K562 (cell line): ENCODE results near the gene CRYBG2. TPM values are rescaled to one million over a fixed set of nuclear protein-coding genes. Genes with fewer than 3 reads are reported as not detected.

Experiments used
- ASH1L ChIP-seq: fragments of 450-650 bp; IDR thresholded peaks from 2 replicates; pipeline ENCODE4 v1.6.1; 2018; ENCODE audit warnings: borderline replicate concordance, mild to moderate bottlenecking, low read depth; ENCODE audit not compliant: partially characterized antibody
- DPF2 ChIP-seq: fragments of 450-650 bp; IDR thresholded peaks from 2 replicates; pipeline ENCODE4 v1.6.1; 2016
- HLTF ChIP-seq: fragments of 450-650 bp; IDR thresholded peaks from 2 replicates; pipeline ENCODE4 v1.6.1; 2016
- JUNB ChIP-seq: fragments of 450-650 bp; formaldehyde crosslinking; conservative IDR thresholded peaks from 2 replicates; pipeline ENCODE4 v1.4.0; 2020; ENCODE audit warnings: mild to moderate bottlenecking
- MAFF ChIP-seq: IDR thresholded peaks from 2 replicates; pipeline ENCODE4 v1.6.1; 2012; ENCODE audit warnings: low read length, improper control_type of control experiment
- RBFOX2 ChIP-seq: fragments of 200-400 bp; formaldehyde crosslinking; IDR thresholded peaks from 2 replicates; pipeline ENCODE4 v1.6.1; 2017; ENCODE audit warnings: low read depth, mild to moderate bottlenecking, low read length, moderate library complexity
- RBM15 ChIP-seq: fragments of 200-400 bp; formaldehyde crosslinking; IDR thresholded peaks from 2 replicates; pipeline ENCODE4 v1.6.1; 2018; ENCODE audit warnings: mild to moderate bottlenecking, low read length, moderate library complexity; ENCODE audit not compliant: insufficient read depth
- RBM25 ChIP-seq: fragments of 200-400 bp; formaldehyde crosslinking; IDR thresholded peaks from 2 replicates; pipeline ENCODE4 v1.6.1; 2018; ENCODE audit warnings: low read length, low read depth, moderate library complexity; ENCODE audit not compliant: severe bottlenecking
- SMAD4 ChIP-seq: fragments of 250-450 bp; sonication (Bioruptor Pico); conservative IDR thresholded peaks from 2 replicates; pipeline ENCODE4 v1.8.0; 2021; ENCODE audit warnings: inconsistent platforms, mild to moderate bottlenecking, moderate library complexity
- TCFL5 ChIP-seq: fragments of 250-450 bp; sonication (Bioruptor Pico); conservative IDR thresholded peaks from 2 replicates; pipeline ENCODE4 v1.6.1; 2021; ENCODE audit warnings: mild to moderate bottlenecking, moderate library complexity, matching md5 sums
- THRAP3 ChIP-seq: fragments of 450-650 bp; IDR thresholded peaks from 2 replicates; pipeline ENCODE4 v1.6.1; 2016; ENCODE audit warnings: mild to moderate bottlenecking, inconsistent platforms, borderline replicate concordance
- ZNF232 ChIP-seq: sonication (generic); formaldehyde crosslinking; IDR thresholded peaks from 2 replicates; pipeline ENCODE4 v1.8.0; 2022; ENCODE audit warnings: mild to moderate bottlenecking, missing genetic modification reagents
- ZNF24 ChIP-seq: fragments of 450-650 bp; IDR thresholded peaks from 2 replicates; pipeline ENCODE4 v1.6.1; 2016
- ZNF316 ChIP-seq: fragments of 450-650 bp; IDR thresholded peaks from 2 replicates; pipeline ENCODE4 v1.6.1; 2016
- ZNF695 ChIP-seq: fragments of 450-650 bp; formaldehyde crosslinking; IDR thresholded peaks from 2 replicates; pipeline ENCODE4 v1.4.0; 2020; ENCODE audit warnings: mild to moderate bottlenecking, moderate library complexity
- polyA plus RNA-seq, 8 experiments: library from polyadenylated mRNA; depleted of rRNA in 4 of 8; stranded (reverse) in 5 of 8; unstranded in 3 of 8; fragments of >200 nt; fragmentation: Nextera tagmentation in 2 of 8; fragmentation: Illumina TruSeq in 1 of 8; extraction: Ambion mirVana in 2 of 8; extraction: Trizol in 1 of 8; gene quantifications; 2 replicates each; pipeline versions ENCODE4 v1.2.1 to v1.2.3, GENCODE V29; 2011 to 2014; ENCODE audit warnings: inconsistent platforms in 1 of 8, missing spikeins in 1 of 8
- total RNA-seq, 7 experiments: library from RNA; depleted of rRNA in 6 of 7; stranded (reverse); fragments of >200 nt in 6 of 7; fragmentation: Illumina TruSeq in 2 of 7; extraction: Trizol in 2 of 7; gene quantifications; 2 replicates each; pipeline versions ENCODE4 v1.2.1 to v1.2.3, GENCODE V29; 2011 to 2021; ENCODE audit warnings: low replicate concordance in 1 of 7
- TF ChIP-seq, protein P1 (sequence below): fragments of 450-650 bp; IDR thresholded peaks from 2 replicates; pipeline ENCODE4 v1.6.1; 2017; ENCODE audit warnings: mild to moderate bottlenecking, moderate library complexity
- TF ChIP-seq, protein P2 (sequence below): fragments of 250-450 bp; sonication (Bioruptor Pico); IDR thresholded peaks from 2 replicates; pipeline ENCODE4 v1.4.0; 2020; ENCODE audit warnings: mild to moderate bottlenecking
- TF ChIP-seq, protein P3 (sequence below): sonication (generic); formaldehyde crosslinking; IDR thresholded peaks from 2 replicates; pipeline ENCODE4 v1.8.0; 2022; ENCODE audit warnings: mild to moderate bottlenecking, missing genetic modification reagents
- TF ChIP-seq, protein P4 (sequence below): fragments of 450-650 bp; formaldehyde crosslinking; IDR thresholded peaks from 2 replicates; pipeline ENCODE4 v1.4.0; 2020; ENCODE audit warnings: mild to moderate bottlenecking, moderate library complexity

Gene CRYBG2
- total and polyA plus RNA-seq, 9 of the 15 experiments (the other 6 are each of a cell fraction or from before 2014, with no cell fraction given): 0.39 to 8.5 (median 3.7) TPM

DNA sequence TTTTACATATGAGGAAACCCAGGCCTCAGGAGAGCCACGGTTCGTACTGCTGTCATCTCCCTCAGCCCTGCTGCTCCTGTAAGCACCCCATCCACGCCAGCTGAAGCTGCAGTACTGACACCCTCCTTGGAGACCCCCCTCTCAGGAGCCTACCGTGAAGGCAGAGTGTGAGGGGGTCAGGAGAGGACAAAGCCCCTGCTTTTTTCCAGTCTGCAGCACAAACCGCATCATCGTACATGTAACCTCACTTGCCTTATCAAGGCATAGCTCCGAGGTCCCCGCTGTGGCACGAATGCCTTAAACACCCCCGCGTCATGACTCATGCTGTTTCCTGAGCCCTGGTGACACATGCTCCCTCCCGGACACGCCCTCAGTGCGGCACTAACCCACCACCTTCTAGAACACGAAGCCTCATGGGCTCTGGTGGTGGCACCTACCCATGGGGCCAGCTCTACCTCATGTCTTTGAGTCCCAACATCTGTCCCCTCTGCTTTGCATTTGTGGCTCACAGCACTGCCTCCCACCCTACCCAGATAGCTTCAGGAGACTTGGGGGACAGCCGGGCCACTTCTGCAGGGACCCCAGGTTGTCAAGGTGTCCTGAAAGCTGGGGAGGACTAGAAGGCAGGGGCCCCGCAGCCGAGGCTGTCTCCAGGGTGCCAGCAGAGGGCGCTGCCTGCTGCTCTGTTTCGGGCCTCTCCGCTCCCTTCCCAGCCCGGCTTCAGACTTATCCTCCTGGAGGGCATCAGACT is 69.2 kb downstream of the CRYBG2 start (continued):
- no peak for TF ChIP-seq ASH1L
- TF ChIP-seq, protein P1, sequence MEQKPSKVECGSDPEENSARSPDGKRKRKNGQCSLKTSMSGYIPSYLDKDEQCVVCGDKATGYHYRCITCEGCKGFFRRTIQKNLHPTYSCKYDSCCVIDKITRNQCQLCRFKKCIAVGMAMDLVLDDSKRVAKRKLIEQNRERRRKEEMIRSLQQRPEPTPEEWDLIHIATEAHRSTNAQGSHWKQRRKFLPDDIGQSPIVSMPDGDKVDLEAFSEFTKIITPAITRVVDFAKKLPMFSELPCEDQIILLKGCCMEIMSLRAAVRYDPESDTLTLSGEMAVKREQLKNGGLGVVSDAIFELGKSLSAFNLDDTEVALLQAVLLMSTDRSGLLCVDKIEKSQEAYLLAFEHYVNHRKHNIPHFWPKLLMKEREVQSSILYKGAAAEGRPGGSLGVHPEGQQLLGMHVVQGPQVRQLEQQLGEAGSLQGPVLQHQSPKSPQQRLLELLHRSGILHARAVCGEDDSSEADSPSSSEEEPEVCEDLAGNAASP: no peak
- TF ChIP-seq RBM15: no peak
- peak; percentile 74 for TF ChIP-seq ZNF316
- TF ChIP-seq HLTF: peak; percentile 75; the same call in 1 of the 2 replicates
- no peak for TF ChIP-seq ZNF695 (CRISPR knock-in tag)
- TF ChIP-seq ZNF24: peak; percentile 58; the same call in 1 of the 2 replicates
- TF ChIP-seq, protein P2, sequence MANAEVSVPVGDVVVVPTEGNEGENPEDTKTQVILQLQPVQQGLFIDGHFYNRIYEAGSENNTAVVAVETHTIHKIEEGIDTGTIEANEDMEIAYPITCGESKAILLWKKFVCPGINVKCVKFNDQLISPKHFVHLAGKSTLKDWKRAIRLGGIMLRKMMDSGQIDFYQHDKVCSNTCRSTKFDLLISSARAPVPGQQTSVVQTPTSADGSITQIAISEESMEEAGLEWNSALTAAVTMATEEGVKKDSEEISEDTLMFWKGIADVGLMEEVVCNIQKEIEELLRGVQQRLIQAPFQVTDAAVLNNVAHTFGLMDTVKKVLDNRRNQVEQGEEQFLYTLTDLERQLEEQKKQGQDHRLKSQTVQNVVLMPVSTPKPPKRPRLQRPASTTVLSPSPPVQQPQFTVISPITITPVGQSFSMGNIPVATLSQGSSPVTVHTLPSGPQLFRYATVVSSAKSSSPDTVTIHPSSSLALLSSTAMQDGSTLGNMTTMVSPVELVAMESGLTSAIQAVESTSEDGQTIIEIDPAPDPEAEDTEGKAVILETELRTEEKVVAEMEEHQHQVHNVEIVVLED (CRISPR knock-in tag): 0 out of 2 replicates have a peak, but pooled peaks have one; percentile 4
- TF ChIP-seq TCFL5 (CRISPR knock-in tag): no peak
- peak; percentile 66 for TF ChIP-seq MAFF
- peak; percentile 83 for TF ChIP-seq SMAD4 (CRISPR knock-in tag)
- TF ChIP-seq RBM25: no peak
- TF ChIP-seq, protein P3, sequence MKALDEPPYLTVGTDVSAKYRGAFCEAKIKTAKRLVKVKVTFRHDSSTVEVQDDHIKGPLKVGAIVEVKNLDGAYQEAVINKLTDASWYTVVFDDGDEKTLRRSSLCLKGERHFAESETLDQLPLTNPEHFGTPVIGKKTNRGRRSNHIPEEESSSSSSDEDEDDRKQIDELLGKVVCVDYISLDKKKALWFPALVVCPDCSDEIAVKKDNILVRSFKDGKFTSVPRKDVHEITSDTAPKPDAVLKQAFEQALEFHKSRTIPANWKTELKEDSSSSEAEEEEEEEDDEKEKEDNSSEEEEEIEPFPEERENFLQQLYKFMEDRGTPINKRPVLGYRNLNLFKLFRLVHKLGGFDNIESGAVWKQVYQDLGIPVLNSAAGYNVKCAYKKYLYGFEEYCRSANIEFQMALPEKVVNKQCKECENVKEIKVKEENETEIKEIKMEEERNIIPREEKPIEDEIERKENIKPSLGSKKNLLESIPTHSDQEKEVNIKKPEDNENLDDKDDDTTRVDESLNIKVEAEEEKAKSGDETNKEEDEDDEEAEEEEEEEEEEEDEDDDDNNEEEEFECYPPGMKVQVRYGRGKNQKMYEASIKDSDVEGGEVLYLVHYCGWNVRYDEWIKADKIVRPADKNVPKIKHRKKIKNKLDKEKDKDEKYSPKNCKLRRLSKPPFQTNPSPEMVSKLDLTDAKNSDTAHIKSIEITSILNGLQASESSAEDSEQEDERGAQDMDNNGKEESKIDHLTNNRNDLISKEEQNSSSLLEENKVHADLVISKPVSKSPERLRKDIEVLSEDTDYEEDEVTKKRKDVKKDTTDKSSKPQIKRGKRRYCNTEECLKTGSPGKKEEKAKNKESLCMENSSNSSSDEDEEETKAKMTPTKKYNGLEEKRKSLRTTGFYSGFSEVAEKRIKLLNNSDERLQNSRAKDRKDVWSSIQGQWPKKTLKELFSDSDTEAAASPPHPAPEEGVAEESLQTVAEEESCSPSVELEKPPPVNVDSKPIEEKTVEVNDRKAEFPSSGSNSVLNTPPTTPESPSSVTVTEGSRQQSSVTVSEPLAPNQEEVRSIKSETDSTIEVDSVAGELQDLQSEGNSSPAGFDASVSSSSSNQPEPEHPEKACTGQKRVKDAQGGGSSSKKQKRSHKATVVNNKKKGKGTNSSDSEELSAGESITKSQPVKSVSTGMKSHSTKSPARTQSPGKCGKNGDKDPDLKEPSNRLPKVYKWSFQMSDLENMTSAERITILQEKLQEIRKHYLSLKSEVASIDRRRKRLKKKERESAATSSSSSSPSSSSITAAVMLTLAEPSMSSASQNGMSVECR (CRISPR knock-in tag): peak; percentile 86
- TF ChIP-seq JUNB (CRISPR knock-in tag): peak; percentile 91
- peak; percentile 32; the same call in 1 of the 2 replicates for TF ChIP-seq RBFOX2
- no peak for TF ChIP-seq THRAP3
- peak; percentile 99 for TF ChIP-seq DPF2
- TF ChIP-seq, protein P4, sequence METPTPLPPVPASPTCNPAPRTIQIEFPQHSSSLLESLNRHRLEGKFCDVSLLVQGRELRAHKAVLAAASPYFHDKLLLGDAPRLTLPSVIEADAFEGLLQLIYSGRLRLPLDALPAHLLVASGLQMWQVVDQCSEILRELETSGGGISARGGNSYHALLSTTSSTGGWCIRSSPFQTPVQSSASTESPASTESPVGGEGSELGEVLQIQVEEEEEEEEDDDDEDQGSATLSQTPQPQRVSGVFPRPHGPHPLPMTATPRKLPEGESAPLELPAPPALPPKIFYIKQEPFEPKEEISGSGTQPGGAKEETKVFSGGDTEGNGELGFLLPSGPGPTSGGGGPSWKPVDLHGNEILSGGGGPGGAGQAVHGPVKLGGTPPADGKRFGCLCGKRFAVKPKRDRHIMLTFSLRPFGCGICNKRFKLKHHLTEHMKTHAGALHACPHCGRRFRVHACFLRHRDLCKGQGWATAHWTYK (CRISPR knock-in tag): 0 out of 2 replicates have a peak, but pooled peaks have one; percentile 44
- TF ChIP-seq ZNF232 (CRISPR knock-in tag): peak; percentile 69; the same call in 1 of the 2 replicates
